HCT116 (cell line): ENCODE data around the gene NCOA6. TPM values are rescaled to one million over a fixed set of nuclear protein-coding genes. Genes with fewer than 3 reads are reported as not detected.

ENCODE experiments used
- ATAC-seq: fragments of 200-7000 bp; cut with Tn5 transposase; 2 replicates; pipeline ENCODE4 v1.9.1; 2020; ENCODE audit warnings: mild to moderate bottlenecking, moderate library complexity
- BruUV-seq: library from RNA; stranded (reverse); fragments of 400-500 nt; replicated peaks from 2 replicates; lab custom pipeline; 2021; lab: Mats Ljungman, UMichigan
- CTCF ChIA-PET: fragments of 300-600 bp; sonication (Branson Sonifier 250); formaldehyde crosslinking; loops from one replicate; lab custom pipeline; 2021; ENCODE audit warnings: antibody characterized with exemption; lab: Charles Lee
- POLR2A ChIA-PET: fragments of 300-600, 350-600 bp; sonication (Branson Sonifier 250); formaldehyde crosslinking; loops from one replicate; lab custom pipeline; 2021; ENCODE audit warnings: antibody characterized with exemption; lab: Charles Lee
- RAD21 ChIA-PET, 2 experiments: fragments of 300-600 bp; sonication (Branson Sonifier 250); formaldehyde crosslinking; loops; one replicate each; lab custom pipeline; 2023; ENCODE audit warnings: low total read pairs in 2 of 2; ENCODE audit not compliant: uncharacterized antibody in 2 of 2, unreplicated experiment in 2 of 2, low non-redundant PET in 1 of 2; lab: Charles Lee
- DNase-seq: peaks from one replicate; pipeline ENCODE4 v3.0.0-alpha.2; 2010; ENCODE audit warnings: low read depth, low spot score
- H2AFZ ChIP-seq: fragments of 200-600 bp; shearing (Covaris generic), sonication (generic); 2 replicates; pipeline ENCODE4 v1.6.1; 2017; ENCODE audit warnings: low read depth, mixed run types, mixed read lengths, antibody characterized with exemption, low read length; ENCODE audit not compliant: poor library complexity, severe bottlenecking
- H3K27ac ChIP-seq: 2 replicates; pipeline ENCODE4 v1.5.1; 2012; ENCODE audit warnings: low read depth, low read length
- H3K27me3 ChIP-seq: fragments of 200-600 bp; sonication (generic); 2 replicates; pipeline ENCODE4 v1.6.1; 2016; ENCODE audit warnings: mixed run types, low read length, mixed read lengths; ENCODE audit not compliant: insufficient read depth
- H3K36me3 ChIP-seq, 2 experiments: fragments of 200-500 bp in 1 of 2; fragments of 200-600 bp in 1 of 2; sonication (Bioruptor generic) in 1 of 2; sonication (generic) in 1 of 2; 2 replicates each; pipeline versions ENCODE4 v1.5.1 to v1.6.1; 2014 to 2016; ENCODE audit warnings: low read length in 2 of 2, inconsistent platforms in 1 of 2, mixed read lengths in 1 of 2, mixed run types in 1 of 2; ENCODE audit not compliant: insufficient read depth in 2 of 2, control insufficient read depth in 1 of 2
- H3K4me1 ChIP-seq, 2 experiments: fragments of 200-600 bp in 1 of 2; sonication (generic) in 1 of 2; 2 replicates each; pipeline versions ENCODE4 v1.5.1 to v1.6.1; 2012 to 2017; ENCODE audit warnings: low read length in 2 of 2, inconsistent platforms in 1 of 2, mild to moderate bottlenecking in 1 of 2, mixed read lengths in 1 of 2, mixed run types in 1 of 2, moderate library complexity in 1 of 2; ENCODE audit not compliant: insufficient read depth in 2 of 2, control insufficient read depth in 1 of 2
- H3K4me2 ChIP-seq: fragments of 200-600 bp; sonication (generic); 2 replicates; pipeline ENCODE4 v1.6.1; 2017; ENCODE audit warnings: mixed run types, low read length, mixed read lengths
- H3K4me3 ChIP-seq, 2 experiments: fragments of 200-600 bp in 1 of 2; sonication (generic) in 1 of 2; replicated peaks in 1 of 2; 2 replicates each; pipeline ENCODE4 v1.5.1; 2011 to 2016; ENCODE audit warnings: low read length in 2 of 2, control low read depth in 1 of 2, low read depth in 1 of 2, mild to moderate bottlenecking in 1 of 2, mixed read lengths in 1 of 2, mixed run types in 1 of 2
- H3K79me2 ChIP-seq: fragments of 200-600 bp; sonication (generic); 2 replicates; pipeline ENCODE4 v1.6.1; 2017; ENCODE audit warnings: mild to moderate bottlenecking, mixed run types, low read length, moderate library complexity, mixed read lengths; ENCODE audit not compliant: insufficient read depth
- H3K9ac ChIP-seq: fragments of 200-600 bp; sonication (generic); 2 replicates; pipeline ENCODE4 v1.6.1; 2016; ENCODE audit warnings: low read length, mixed read lengths
- H3K9me2 ChIP-seq: fragments of 200-600 bp; sonication (generic), shearing (Covaris generic); 2 replicates; pipeline ENCODE4 v1.6.1; 2017; ENCODE audit warnings: mixed run types, mild to moderate bottlenecking, moderate library complexity; ENCODE audit not compliant: insufficient read depth
- H3K9me3 ChIP-seq, 2 experiments: fragments of 200-500 bp in 1 of 2; fragments of 200-600 bp in 1 of 2; sonication (Bioruptor generic) in 1 of 2; sonication (generic) in 1 of 2; 2 replicates each; pipeline ENCODE4 v1.6.1; 2014 to 2017; ENCODE audit warnings: low read length in 2 of 2, mixed read lengths in 2 of 2, inconsistent platforms in 1 of 2, low read depth in 1 of 2, mild to moderate bottlenecking in 1 of 2, mixed run types in 1 of 2, moderate library complexity in 1 of 2; ENCODE audit not compliant: control insufficient read depth in 1 of 2, insufficient read depth in 1 of 2
- H4K20me1 ChIP-seq: fragments of 200-600 bp; sonication (generic), shearing (Covaris generic); 2 replicates; pipeline ENCODE4 v1.6.1; 2017; ENCODE audit warnings: mixed run types, mild to moderate bottlenecking, moderate library complexity; ENCODE audit not compliant: insufficient read depth
- CBX3 ChIP-seq: IDR thresholded peaks from 2 replicates; pipeline ENCODE4 v1.6.1; 2012; ENCODE audit warnings: low read depth
- CEBPB ChIP-seq: IDR thresholded peaks from 2 replicates; pipeline ENCODE4 v1.6.1; 2012; ENCODE audit warnings: low read depth
- FOSL1 ChIP-seq: IDR thresholded peaks from 2 replicates; pipeline ENCODE4 v1.6.1; 2012; ENCODE audit warnings: low read depth
- POLR2A ChIP-seq: IDR thresholded peaks from 2 replicates; pipeline ENCODE4 v1.7.0; 2011; ENCODE audit warnings: borderline replicate concordance; ENCODE audit not compliant: insufficient read depth, insufficient read length; ENCODE audit errors: extremely low read depth
- POLR2AphosphoS5 ChIP-seq: IDR thresholded peaks from 2 replicates; pipeline ENCODE4 v1.6.1; 2011; ENCODE audit warnings: mild to moderate bottlenecking, low read depth, low read length, moderate library complexity
- REST ChIP-seq: IDR thresholded peaks from 2 replicates; pipeline ENCODE4 v1.6.1; 2012; ENCODE audit warnings: low read depth
- SIN3A ChIP-seq: IDR thresholded peaks from 2 replicates; pipeline ENCODE4 v1.6.1; 2012; ENCODE audit warnings: low read depth
- SP1 ChIP-seq: IDR thresholded peaks from 2 replicates; pipeline ENCODE4 v1.6.1; 2012; ENCODE audit warnings: low read depth
- TCF7L2 ChIP-seq: IDR thresholded peaks from 2 replicates; pipeline ENCODE4 v1.7.0; 2011; ENCODE audit warnings: borderline replicate concordance, inconsistent platforms; ENCODE audit not compliant: insufficient read depth, insufficient read length; ENCODE audit errors: extremely low read depth
- ZBTB33 ChIP-seq: IDR thresholded peaks from 2 replicates; pipeline ENCODE4 v1.6.1; 2011; ENCODE audit warnings: mild to moderate bottlenecking, low read length, moderate library complexity; ENCODE audit not compliant: insufficient replicate concordance; ENCODE audit errors: extremely low read depth
- ZFX ChIP-seq: fragments of 450-650 bp; IDR thresholded peaks from 2 replicates; pipeline ENCODE4 v1.6.1; 2017
- intact Hi-C: fragments of 100-400 bp; cut with micrococcal nuclease; formaldehyde crosslinking; loops from 2 replicates; pipeline ENCODE4 v1.10.0; 2022
- total RNA-seq: library from RNA; stranded (reverse); gene quantifications from one replicate; pipeline ENCODE4 v1.2.1, GENCODE V29; 2021; ENCODE audit not compliant: unreplicated experiment
- TF ChIP-seq, protein P1 (sequence below): IDR thresholded peaks from 2 replicates; pipeline ENCODE4 v1.6.1; 2012

NCOA6 gene
- total RNA-seq, 1 experiment from 2014 or later = 24.8 TPM

- TF ChIP-seq ZBTB33 (no peak), SP1 (no peak), CEBPB (no peak), REST (no peak)
Measured at GRCh38 chr20:34675993-34676641, 149.3 kb downstream of the NCOA6 start (continued).

GRCh38 chr20:34675561-34675960, 149.9 kb downstream of the NCOA6 start:
- POLR2A ChIA-PET = no interaction called here
- Histone ChIP-seq H3K9me3 (no peaks in the 10 kb centered on the region), H2AFZ (no peak overlapping the region)

More at GRCh38 chr20:34675561-34675960, 149.9 kb downstream of the NCOA6 start:
- TF ChIP-seq CEBPB (no peak), POLR2AphosphoS5 (no peak), ZFX (no peak), FOSL1 (no peak), SP1 (no peak), POLR2A (no peak), TCF7L2 (no peak), SIN3A (no peak), CBX3 (no peak)
- TF ChIP-seq, protein P1, sequence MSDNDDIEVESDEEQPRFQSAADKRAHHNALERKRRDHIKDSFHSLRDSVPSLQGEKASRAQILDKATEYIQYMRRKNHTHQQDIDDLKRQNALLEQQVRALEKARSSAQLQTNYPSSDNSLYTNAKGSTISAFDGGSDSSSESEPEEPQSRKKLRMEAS = no peak
- RAD21 ChIA-PET = no interaction called here
- Histone ChIP-seq H3K4me3 (peak overlapping the region; percentile 76 to 87), H3K79me2 (peaks cover 21% of the 10 kb centered on the region), H3K9ac (peak overlapping the region; percentile 75), H4K20me1 (no peaks in the 10 kb centered on the region), H3K27me3 (no peaks in the 10 kb centered on the region), H3K36me3 (no peaks in the 10 kb centered on the region), H3K4me2 (peak overlapping the region; percentile 89), H3K27ac (peak overlapping the region; percentile 55; the same call in 1 of the 2 replicates), H3K4me1 (peaks cover 7 to 12% of the 10 kb centered on the region in 2 experiments; a peak in 3 of 4 replicates), H3K9me2 (no peaks in the 10 kb centered on the region)
- CTCF ChIA-PET = interaction anchor here (0.7 kb wide), 2 partner anchors 94 to 416 kb away, joined by 3 to 4 read pairs; no protein-coding TSS in a partner anchor
- no TSS peak for BruUV-seq
- no peak for DNase-seq
- ATAC-seq = no peak
- intact Hi-C loops = no loop called here
